BJ (cell line): ENCODE results near the gene FKRP. TPM values are rescaled to one million over a fixed set of nuclear protein-coding genes. Genes with fewer than 3 reads are reported as not detected.
A peak's percentile ranks its signal among the peaks of the same experiment; 100 is the strongest.

ENCODE experiments used
- CTCF ChIA-PET: fragments of 350-600 bp; formaldehyde crosslinking; extraction: SDS; loops from one replicate; lab custom pipeline; 2021; ENCODE audit warnings: antibody characterized with exemption, inconsistent platforms; lab: Yijun Ruan, JAX
- POLR2A ChIA-PET: fragments of 300-600 bp; sonication (Branson Sonifier 250); formaldehyde crosslinking; extraction: SDS; loops from one replicate; lab custom pipeline; 2021; ENCODE audit warnings: antibody characterized with exemption; lab: Charles Lee
- DNase-seq: peaks from one replicate; pipeline ENCODE4 v3.0.0-alpha.2; 2011; ENCODE audit warnings: low read depth
- H3K27me3 ChIP-seq: 2 replicates; pipeline ENCODE4 v1.6.0; 2011; ENCODE audit warnings: low read length; ENCODE audit not compliant: control insufficient read depth, insufficient read depth
- H3K36me3 ChIP-seq: 2 replicates; pipeline ENCODE4 v1.5.1; 2011; ENCODE audit warnings: low read length; ENCODE audit not compliant: control insufficient read depth, insufficient read depth
- H3K4me3 ChIP-seq: 2 replicates; pipeline ENCODE4 v1.5.1; 2011; ENCODE audit warnings: low read depth, mild to moderate bottlenecking, control low read depth, low read length
- CTCF ChIP-seq: IDR thresholded peaks from 2 replicates; pipeline ENCODE4 v1.5.1; 2011; ENCODE audit warnings: low read depth, mild to moderate bottlenecking, control low read depth, inconsistent platforms, low read length, moderate library complexity; ENCODE audit not compliant: insufficient read depth
- polyA plus RNA-seq: library from polyadenylated mRNA; depleted of rRNA; stranded (reverse); fragments of >200 nt; gene quantifications from 2 replicates; pipeline ENCODE4 v1.2.3, GENCODE V29; 2011

FKRP gene
- polyA plus RNA-seq, 1 experiment = 15.1 TPM

GRCh38 chr19:46717716-46718143 lies 28.1 kb upstream of the FKRP start:
- ChIA-PET POLR2A (no interaction called here), CTCF (interaction anchor here (0.6 to 4.5 kb wide), 2 partner anchors 12 to 178 kb away, joined by 3 to 37 read pairs; no protein-coding TSS in a partner anchor)
- TF ChIP-seq CTCF = no peak
- DNase-seq = no peak
- H3K27me3 ChIP-seq = no peaks in the 10 kb centered on the region
- peaks cover 22% of the 10 kb centered on the region for H3K36me3 ChIP-seq
- H3K4me3 ChIP-seq = peak overlapping the region; percentile 89

GRCh38 chr19:46718157-46718933 lies 27.5 kb upstream of the FKRP start:
- Histone ChIP-seq H3K27me3 (no peaks in the 10 kb centered on the region), H3K36me3 (peaks cover 26% of the 10 kb centered on the region), H3K4me3 (no peak overlapping the region)
- no peak for TF ChIP-seq CTCF
- DNase-seq = no peak
- CTCF ChIA-PET = interaction anchor here (0.6 to 4.5 kb wide), 2 partner anchors 12 to 179 kb away, joined by 3 to 37 read pairs; no protein-coding TSS in a partner anchor
- POLR2A ChIA-PET = no interaction called here

- Histone ChIP-seq H3K4me3 (no peak overlapping the region), H3K27me3 (no peaks in the 10 kb centered on the region), H3K36me3 (peaks cover 29% of the 10 kb centered on the region)
- TF ChIP-seq CTCF = no peak
- ChIA-PET POLR2A (no interaction called here), CTCF (interaction anchor here (4.5 kb wide), 1 partner anchor 11 kb away, joined by 37 read pairs; no protein-coding TSS in a partner anchor)
- DNase-seq = no peak
Observed at GRCh38 chr19:46718934-46719622, 26.8 kb upstream of the FKRP start.

GRCh38 chr19:46719629-46720502 lies 26.0 kb upstream of the FKRP start:
- no peak for DNase-seq
- no peaks in the 10 kb centered on the region for H3K27me3 ChIP-seq
- ChIA-PET CTCF (interaction anchor here (4.5 kb wide), 1 partner anchor 10 kb away, joined by 37 read pairs; no protein-coding TSS in a partner anchor), POLR2A (no interaction called here)
- no peak for TF ChIP-seq CTCF
- H3K4me3 ChIP-seq = no peak overlapping the region
- peaks cover 34% of the 10 kb centered on the region for H3K36me3 ChIP-seq
